ENCODE results near the gene ALDH1B1.
"Not testable (repeated sequence)": the region's sequence is repeated elsewhere in the genome, so short reads cannot be mapped to it uniquely, and the experiment has no call there.

Gene ALDH1B1

DNA sequence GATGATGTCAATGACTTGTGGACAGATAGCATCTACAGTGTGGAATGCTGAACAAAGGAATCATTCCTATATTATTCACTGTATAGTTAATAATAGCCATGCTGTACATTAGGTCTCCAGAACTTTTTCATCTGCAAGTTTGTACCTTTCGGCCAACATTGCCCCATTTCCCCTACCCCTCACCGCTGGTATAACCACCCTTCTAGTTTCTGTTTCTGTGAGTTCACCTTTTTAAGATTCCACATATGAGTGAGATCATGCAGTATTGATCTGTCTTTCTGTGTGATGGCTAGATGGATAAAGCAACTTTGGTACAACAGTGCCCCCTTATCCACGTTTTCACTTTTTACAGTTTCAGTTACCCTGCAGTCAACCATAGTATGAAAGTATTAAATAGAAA lies 18.8 kb upstream of the ALDH1B1 start:
- H3K4me1 Mint-ChIP-seq = no peaks in the 10 kb centered on the region
- H3K9me3 Mint-ChIP-seq = no peaks in the 10 kb centered on the region
- H3K4me3 Mint-ChIP-seq = no peak overlapping the region
- H3K27ac Mint-ChIP-seq = no peak overlapping the region
- DNase-seq (ENCODE audit: low spot score in 2 of 2) (no peak), ATAC-seq (ENCODE audit: low read depth) (no peak)
- peaks cover 10% of the 10 kb centered on the region for H3K27me3 Mint-ChIP-seq
- no peaks in the 10 kb centered on the region for H3K36me3 Mint-ChIP-seq

GRCh38 chr9:38374847-38375571 lies 17.5 kb upstream of the ALDH1B1 start:
- Mint-ChIP-seq H3K4me1 (no peaks in the 10 kb centered on the region), H3K9me3 (no peaks in the 10 kb centered on the region), H3K4me3 (no peak overlapping the region), H3K27ac (no peak overlapping the region), H3K36me3 (no peaks in the 10 kb centered on the region), H3K27me3 (peaks cover 5% of the 10 kb centered on the region)
- ATAC-seq (ENCODE audit: low read depth) (no peak), DNase-seq (ENCODE audit: low spot score in 2 of 2) (no peak)

- Mint-ChIP-seq H3K9me3 (no peaks in the 10 kb centered on the region), H3K27me3 (peaks cover 5% of the 10 kb centered on the region), H3K36me3 (no peaks in the 10 kb centered on the region), H3K27ac (no peak overlapping the region), H3K4me3 (no peak overlapping the region), H3K4me1 (no peaks in the 10 kb centered on the region)
- ATAC-seq (ENCODE audit: low read depth) (no peak), DNase-seq (ENCODE audit: low spot score in 2 of 2) (no peak)
Measured at GRCh38 chr9:38375572-38375963, 16.9 kb upstream of the ALDH1B1 start.

GRCh38 chr9:38376021-38376670 lies 16.4 kb upstream of the ALDH1B1 start:
- no peaks in the 10 kb centered on the region for H3K36me3 Mint-ChIP-seq
- ATAC-seq (ENCODE audit: low read depth) = no peak
- no peaks in the 10 kb centered on the region for H3K4me1 Mint-ChIP-seq
- H3K9me3 Mint-ChIP-seq = no peaks in the 10 kb centered on the region
- no peak overlapping the region for H3K4me3 Mint-ChIP-seq
- no peak for DNase-seq (ENCODE audit: low spot score in 2 of 2)
- H3K27me3 Mint-ChIP-seq = peaks cover 5% of the 10 kb centered on the region
- H3K27ac Mint-ChIP-seq = no peak overlapping the region

DNA sequence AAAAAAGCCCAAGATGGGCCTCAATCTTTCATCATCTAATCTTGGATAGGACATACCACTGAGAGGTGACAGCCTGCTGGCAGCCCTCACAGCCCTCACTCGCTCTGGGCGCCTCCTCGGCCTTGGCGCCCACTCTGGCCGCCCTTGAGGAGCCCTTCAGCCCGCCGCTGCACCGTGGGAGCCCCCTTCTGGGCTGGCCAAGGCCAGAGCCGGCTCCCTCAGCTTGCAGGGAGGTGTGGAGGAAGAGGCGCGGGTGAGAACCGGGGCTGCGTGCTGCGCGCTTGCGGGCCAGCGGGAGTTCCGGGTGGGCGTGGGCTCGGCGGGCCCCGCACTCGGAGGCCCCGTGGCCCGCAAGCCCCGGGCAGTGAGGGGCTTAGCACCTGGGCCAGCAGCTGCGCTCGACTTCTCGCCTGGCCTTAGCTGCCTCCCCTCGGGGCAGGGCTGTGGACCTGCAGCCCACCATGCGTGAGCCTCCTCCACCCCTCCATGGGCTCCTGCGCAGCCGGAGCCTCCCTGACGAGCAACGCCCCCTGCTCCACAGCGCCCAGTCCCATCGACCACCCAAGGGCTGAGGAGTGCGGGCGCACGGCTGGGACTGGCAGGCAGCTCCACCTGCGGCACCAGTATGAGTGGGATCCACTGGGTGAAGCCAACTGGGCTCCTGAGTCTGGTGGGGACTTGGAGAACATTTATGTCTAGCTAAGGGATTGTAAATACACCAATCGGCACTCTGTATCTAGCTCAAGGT lies 15.0 kb upstream of the ALDH1B1 start:
- not testable (repeated sequence) for H3K36me3 Mint-ChIP-seq; DNase-seq (ENCODE audit: low spot score in 2 of 2); H3K4me1 Mint-ChIP-seq; H3K27me3 Mint-ChIP-seq; H3K4me3 Mint-ChIP-seq; H3K9me3 Mint-ChIP-seq; ATAC-seq (ENCODE audit: low read depth); H3K27ac Mint-ChIP-seq

GRCh38 chr9:38380230-38380871 lies 12.2 kb upstream of the ALDH1B1 start:
- H3K4me1 Mint-ChIP-seq = no peaks in the 10 kb centered on the region
- ATAC-seq (ENCODE audit: low read depth) = no peak
- no peak overlapping the region for H3K4me3 Mint-ChIP-seq

GRCh38 chr9:38380872-38381534 lies 11.5 kb upstream of the ALDH1B1 start:
- H3K27ac Mint-ChIP-seq = no peak overlapping the region
- H3K4me1 Mint-ChIP-seq = no peaks in the 10 kb centered on the region
- no peak overlapping the region for H3K4me3 Mint-ChIP-seq
- no peaks in the 10 kb centered on the region for H3K27me3 Mint-ChIP-seq
- H3K36me3 Mint-ChIP-seq = peaks cover 5% of the 10 kb centered on the region
- ATAC-seq (ENCODE audit: low read depth) (no peak), DNase-seq (ENCODE audit: low spot score in 2 of 2) (no peak)
- H3K9me3 Mint-ChIP-seq = peaks cover 7% of the 10 kb centered on the region

More at GRCh38 chr9:38380230-38380871, 12.2 kb upstream of the ALDH1B1 start:
- no peak for DNase-seq (ENCODE audit: low spot score in 2 of 2)
- Mint-ChIP-seq H3K27ac (no peak overlapping the region), H3K9me3 (peaks cover 4% of the 10 kb centered on the region), H3K27me3 (peaks cover 2% of the 10 kb centered on the region), H3K36me3 (peaks cover 2% of the 10 kb centered on the region)

DNA sequence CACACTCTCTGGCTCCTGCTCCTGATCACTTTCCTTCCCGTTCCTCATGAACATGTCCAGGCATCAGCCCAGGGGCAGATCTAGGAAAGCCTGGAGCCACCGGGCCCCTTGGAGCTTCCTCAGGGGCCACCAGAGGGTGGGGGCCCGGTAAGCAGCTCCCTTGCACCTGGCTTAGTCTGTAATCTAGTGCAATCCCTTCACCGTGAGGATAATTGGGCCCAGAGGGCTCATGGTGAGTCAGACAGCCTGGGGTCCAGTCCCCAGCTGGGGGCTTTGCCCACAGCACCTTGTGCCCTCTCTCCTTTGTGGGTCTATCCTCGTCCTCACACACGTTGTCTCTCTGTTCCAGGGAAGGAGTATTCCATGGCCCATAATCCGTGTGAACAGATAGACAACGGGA lies 10.4 kb upstream of the ALDH1B1 start:
- DNase-seq (ENCODE audit: low spot score in 2 of 2) (no peak), ATAC-seq (ENCODE audit: low read depth) (no peak)
- no peaks in the 10 kb centered on the region for H3K27me3 Mint-ChIP-seq
- H3K4me3 Mint-ChIP-seq = no peak overlapping the region
- H3K9me3 Mint-ChIP-seq = peaks cover 7% of the 10 kb centered on the region
- H3K4me1 Mint-ChIP-seq = no peaks in the 10 kb centered on the region
- peaks cover 5% of the 10 kb centered on the region for H3K36me3 Mint-ChIP-seq
- H3K27ac Mint-ChIP-seq = no peak overlapping the region

DNA sequence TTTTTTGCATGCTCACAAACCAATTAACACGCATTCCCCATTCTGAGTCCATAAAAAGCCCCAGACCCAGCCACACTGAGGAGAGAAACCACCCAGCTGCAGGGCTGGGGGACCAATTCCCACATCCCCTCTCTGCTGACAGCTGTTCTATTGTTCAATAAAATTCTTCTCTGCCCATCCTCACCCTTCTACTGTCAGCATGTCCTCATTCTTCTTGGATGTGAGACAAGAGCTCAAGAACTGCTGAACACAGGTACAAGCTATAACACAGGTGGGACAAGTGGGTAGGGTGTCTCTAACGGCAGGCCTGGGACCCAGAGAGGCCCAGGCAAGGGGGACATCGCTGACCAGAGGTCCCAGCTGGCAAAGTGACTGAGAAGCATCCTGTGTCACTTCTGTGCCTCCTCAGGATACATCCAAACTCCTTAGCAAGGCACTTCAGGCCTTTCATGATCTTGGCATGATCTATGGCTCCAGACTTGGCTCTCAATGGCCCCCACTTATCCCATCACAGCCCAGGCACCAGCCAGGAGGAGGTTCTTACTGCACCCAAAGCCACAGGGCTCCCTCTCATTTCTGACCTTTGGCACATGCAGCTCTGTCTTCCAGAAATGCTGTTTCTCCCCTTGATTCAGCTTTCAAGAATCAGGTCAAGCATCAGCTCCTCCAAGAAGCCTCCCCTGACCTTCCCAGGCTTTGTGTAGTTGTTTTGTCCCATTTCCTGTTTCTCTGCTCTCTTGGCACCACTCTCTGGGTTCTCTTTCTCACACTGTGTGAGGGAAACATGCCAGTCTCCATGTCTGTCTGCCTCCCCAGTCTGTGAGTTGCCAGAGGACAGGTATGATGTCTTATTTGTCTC lies 7.3 kb upstream of the ALDH1B1 start:
- Mint-ChIP-seq H3K36me3 (peaks cover 5% of the 10 kb centered on the region), H3K4me3 (no peak overlapping the region), H3K4me1 (no peaks in the 10 kb centered on the region), H3K9me3 (peaks cover 7% of the 10 kb centered on the region), H3K27me3 (peaks cover 2% of the 10 kb centered on the region), H3K27ac (no peak overlapping the region)
- DNase-seq (ENCODE audit: low spot score in 2 of 2) (no peak), ATAC-seq (ENCODE audit: low read depth) (no peak)

- H3K27me3 Mint-ChIP-seq = peaks cover 2% of the 10 kb centered on the region
- DNase-seq (ENCODE audit: low spot score in 2 of 2) = no peak
- peaks cover 7% of the 10 kb centered on the region for H3K9me3 Mint-ChIP-seq
- H3K4me3 Mint-ChIP-seq = no peak overlapping the region
- H3K27ac Mint-ChIP-seq = no peak overlapping the region
- H3K36me3 Mint-ChIP-seq = peaks cover 5% of the 10 kb centered on the region
- ATAC-seq (ENCODE audit: low read depth) = no peak
- H3K4me1 Mint-ChIP-seq = no peaks in the 10 kb centered on the region
Measured at GRCh38 chr9:38385896-38386295, 6.6 kb upstream of the ALDH1B1 start.

DNA sequence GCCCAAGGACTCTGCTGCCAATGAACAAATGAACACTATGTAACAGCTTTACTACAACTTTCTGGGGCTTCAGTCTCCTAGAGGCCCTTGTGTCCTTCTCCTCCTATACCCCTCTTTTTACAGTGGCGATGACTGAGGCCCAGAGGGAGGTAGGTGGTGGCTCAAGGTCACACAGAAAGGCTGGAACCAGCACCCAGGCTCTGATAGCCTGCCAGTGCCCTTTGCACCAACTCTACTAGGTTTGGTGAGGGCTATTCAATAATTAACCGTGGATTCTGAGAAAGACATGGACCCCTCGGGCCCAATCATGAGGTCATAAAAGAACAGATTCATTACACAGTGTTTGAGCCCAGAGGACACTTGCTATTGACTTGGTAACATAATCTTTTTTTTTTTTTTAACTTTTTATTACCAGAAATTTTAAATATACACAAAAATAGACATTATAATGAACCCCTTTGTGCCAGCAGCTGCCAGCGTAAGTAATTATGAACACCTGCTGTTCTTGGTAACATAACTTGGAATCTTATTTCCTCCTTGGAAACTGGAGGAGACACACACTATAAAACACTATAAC lies 6.1 kb upstream of the ALDH1B1 start:
- H3K9me3 Mint-ChIP-seq = peaks cover 7% of the 10 kb centered on the region
- H3K27me3 Mint-ChIP-seq = peaks cover 2% of the 10 kb centered on the region
- no peak for DNase-seq (ENCODE audit: low spot score in 2 of 2)
- ATAC-seq (ENCODE audit: low read depth) = no peak
- no peak overlapping the region for H3K27ac Mint-ChIP-seq
- H3K36me3 Mint-ChIP-seq = peaks cover 5% of the 10 kb centered on the region
- H3K4me3 Mint-ChIP-seq = no peak overlapping the region
- no peaks in the 10 kb centered on the region for H3K4me1 Mint-ChIP-seq

- ATAC-seq (ENCODE audit: low read depth) = no peak
- H3K4me1 Mint-ChIP-seq = peaks cover 1% of the 10 kb centered on the region
- no peak overlapping the region for H3K4me3 Mint-ChIP-seq
- H3K27me3 Mint-ChIP-seq = peaks cover 2% of the 10 kb centered on the region
- no peak for DNase-seq (ENCODE audit: low spot score in 2 of 2)
- no peak overlapping the region for H3K27ac Mint-ChIP-seq
- H3K36me3 Mint-ChIP-seq = peaks cover 5% of the 10 kb centered on the region
- peaks cover 7% of the 10 kb centered on the region for H3K9me3 Mint-ChIP-seq
Measured at GRCh38 chr9:38387066-38387465, 5.4 kb upstream of the ALDH1B1 start.

DNA sequence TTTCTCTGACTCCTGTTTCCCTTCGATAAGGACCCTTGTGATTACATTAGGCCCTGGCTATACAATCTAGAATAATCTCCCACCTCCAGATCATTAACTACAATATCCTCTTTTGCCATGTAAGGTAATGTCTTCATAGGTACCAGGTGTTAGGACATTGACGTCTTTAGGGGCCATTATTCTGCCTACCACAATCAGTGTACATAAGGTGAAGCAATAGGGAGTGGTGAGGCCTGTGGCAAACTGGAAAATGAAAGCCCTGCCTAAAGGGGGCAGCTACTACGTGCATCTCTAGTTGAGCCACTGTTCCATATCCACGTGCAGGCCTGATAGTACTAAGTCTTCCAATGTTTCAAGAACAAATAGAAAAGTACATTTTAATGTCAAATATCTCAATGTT lies 4.8 kb upstream of the ALDH1B1 start:
- no peak overlapping the region for H3K27ac Mint-ChIP-seq
- ATAC-seq (ENCODE audit: low read depth) (no peak), DNase-seq (ENCODE audit: low spot score in 2 of 2) (no peak)
- H3K36me3 Mint-ChIP-seq = peaks cover 5% of the 10 kb centered on the region
- peaks cover 2% of the 10 kb centered on the region for H3K27me3 Mint-ChIP-seq
- peaks cover 7% of the 10 kb centered on the region for H3K9me3 Mint-ChIP-seq
- peaks cover 4% of the 10 kb centered on the region for H3K4me1 Mint-ChIP-seq
- no peak overlapping the region for H3K4me3 Mint-ChIP-seq
